Measurements from ENCODE around the gene BAZ1B. TPM values are rescaled to one million over a fixed set of nuclear protein-coding genes. Genes with fewer than 3 reads are reported as not detected.

Gene BAZ1B
- total RNA-seq, 2 experiments from 2014 or later = 77.8 to 117 TPM

DNA sequence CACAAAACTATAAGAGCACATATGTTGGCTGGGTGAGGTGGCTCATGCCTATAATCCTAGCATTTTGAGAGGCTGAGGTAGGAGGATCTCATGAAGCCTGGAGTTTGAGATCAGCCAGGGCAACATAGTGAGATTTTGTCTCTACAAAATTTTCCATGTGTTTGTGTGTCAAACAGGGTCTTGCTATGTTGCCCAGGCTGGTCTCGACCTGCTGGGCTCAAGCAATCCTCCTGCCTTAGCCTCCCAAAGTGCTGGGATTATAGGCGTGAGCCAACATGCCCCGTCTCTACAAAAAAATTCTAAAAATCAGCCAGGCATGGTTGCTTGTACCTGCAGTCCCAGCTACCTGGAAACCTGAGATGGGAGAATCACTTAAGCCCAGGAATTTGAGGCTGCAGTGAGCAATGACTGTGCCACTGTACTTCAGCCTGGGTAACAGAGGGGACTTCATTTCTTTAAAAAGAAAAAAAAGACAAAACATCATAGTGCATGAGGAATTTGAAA is 60.3 kb downstream of the BAZ1B start:
- no peak for DNase-seq (ENCODE audit: low spot score)
- CTCF ChIA-PET (ENCODE audit: unreplicated experiment) = no interaction called here
- POLR2A ChIA-PET = no interaction called here
- Histone ChIP-seq H3K9me3 (ENCODE audit: low read length) (no peaks in the 10 kb centered on the region), H3K4me3 (ENCODE audit: low read depth, low read length, poor library complexity, severe bottlenecking) (no peak overlapping the region), H3K4me1 (ENCODE audit: insufficient read depth, low read length, poor library complexity, severe bottlenecking) (no peaks in the 10 kb centered on the region), H3K36me3 (ENCODE audit: insufficient read depth, low read length) (peaks cover 100% of the 10 kb centered on the region), H3K27ac (ENCODE audit: low read depth, low read length, poor library complexity, severe bottlenecking) (no peak overlapping the region), H2AFZ (ENCODE audit: low read length) (no peak overlapping the region), H3K79me2 (ENCODE audit: insufficient read depth, low read depth, low read length) (peaks cover 18% of the 10 kb centered on the region; the same call in 1 of the 2 replicates), H3K9me2 (ENCODE audit: insufficient read depth, low read length) (no peaks in the 10 kb centered on the region), H3K4me2 (ENCODE audit: low read length) (no peak overlapping the region), H4K20me1 (ENCODE audit: insufficient read depth, low read length) (no peaks in the 10 kb centered on the region)
- intact Hi-C loops (cut with micrococcal nuclease; ENCODE audit: unreplicated experiment) = no loop called here
- no peak for TF ChIP-seq CTCF (conservative IDR thresholded peaks at IDR 0.05; ENCODE audit: low read length)
- no TSS peak for BruUV-seq (replicated peaks)

DNA sequence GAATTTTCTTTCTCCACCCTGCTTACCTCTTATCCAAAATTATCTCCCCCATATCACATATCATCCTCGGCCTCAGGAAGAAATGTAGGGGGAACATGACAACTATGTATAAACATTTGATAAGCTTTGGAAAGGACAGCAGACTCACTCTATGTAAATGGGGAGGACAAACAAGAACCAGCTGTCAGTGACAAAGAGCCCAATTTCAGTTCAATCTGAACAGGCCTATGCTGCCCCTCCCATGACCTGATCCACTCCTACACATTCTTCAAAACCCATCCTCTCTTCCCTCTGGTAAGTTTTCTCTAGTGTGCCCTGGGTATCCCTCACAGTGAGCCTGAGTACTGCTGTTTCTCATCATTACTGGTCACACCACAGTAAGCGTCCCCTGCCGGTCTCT is 67.7 kb downstream of the BAZ1B start:
- CTCF ChIA-PET (ENCODE audit: unreplicated experiment) = no interaction called here
- no peaks in the 10 kb centered on the region for H3K9me3 ChIP-seq (ENCODE audit: low read length)
- DNase-seq (ENCODE audit: low spot score) = no peak
- intact Hi-C loops (cut with micrococcal nuclease; ENCODE audit: unreplicated experiment) = loop anchor here (10.0 kb wide), 1 partner anchor 270 kb away; no protein-coding TSS in a partner anchor
- BruUV-seq (replicated peaks) = TSS peak; percentile 2
- POLR2A ChIA-PET = no interaction called here
- H4K20me1 ChIP-seq (ENCODE audit: insufficient read depth, low read length) = 0 out of 2 replicates have a peak, but pooled peaks cover 5% of the 10 kb centered on the region
- H3K4me1 ChIP-seq (ENCODE audit: insufficient read depth, low read length, poor library complexity, severe bottlenecking) = no peaks in the 10 kb centered on the region
- no peak overlapping the region for H3K27ac ChIP-seq (ENCODE audit: low read depth, low read length, poor library complexity, severe bottlenecking)
- H3K36me3 ChIP-seq (ENCODE audit: insufficient read depth, low read length) = peaks cover 98% of the 10 kb centered on the region
- H3K79me2 ChIP-seq (ENCODE audit: insufficient read depth, low read depth, low read length) = peaks cover 3% of the 10 kb centered on the region; the same call in 1 of the 2 replicates
- H3K9me2 ChIP-seq (ENCODE audit: insufficient read depth, low read length) = no peaks in the 10 kb centered on the region
- H3K4me2 ChIP-seq (ENCODE audit: low read length) = no peak overlapping the region
- TF ChIP-seq EZH2phosphoT487 (IDR thresholded peaks at IDR 0.05; ENCODE audit: borderline replicate concordance, low read depth, low read length) (no peak), CTCF (conservative IDR thresholded peaks at IDR 0.05; ENCODE audit: low read length) (no peak)
- no peak overlapping the region for H3K4me3 ChIP-seq (ENCODE audit: low read depth, low read length, poor library complexity, severe bottlenecking)
- no peak overlapping the region for H2AFZ ChIP-seq (ENCODE audit: low read length)

- no peak overlapping the region for H3K4me3 ChIP-seq (ENCODE audit: low read depth, low read length, poor library complexity, severe bottlenecking)
- 0 out of 2 replicates have a peak, but pooled peaks cover 5% of the 10 kb centered on the region for H4K20me1 ChIP-seq (ENCODE audit: insufficient read depth, low read length)
- H3K4me1 ChIP-seq (ENCODE audit: insufficient read depth, low read length, poor library complexity, severe bottlenecking) = no peaks in the 10 kb centered on the region
- CTCF ChIA-PET (ENCODE audit: unreplicated experiment) = no interaction called here
- H2AFZ ChIP-seq (ENCODE audit: low read length) = no peak overlapping the region
- H3K9me3 ChIP-seq (ENCODE audit: low read length) = no peaks in the 10 kb centered on the region
- TF ChIP-seq CTCF (conservative IDR thresholded peaks at IDR 0.05; ENCODE audit: low read length) = no peak
- TF ChIP-seq EZH2phosphoT487 (IDR thresholded peaks at IDR 0.05; ENCODE audit: borderline replicate concordance, low read depth, low read length) = no peak
- POLR2A ChIA-PET = no interaction called here
- intact Hi-C loops (cut with micrococcal nuclease; ENCODE audit: unreplicated experiment) = loop anchor here (10.0 kb wide), 1 partner anchor 272 kb away; no protein-coding TSS in a partner anchor
- H3K4me2 ChIP-seq (ENCODE audit: low read length) = no peak overlapping the region
- H3K36me3 ChIP-seq (ENCODE audit: insufficient read depth, low read length) = peaks cover 98% of the 10 kb centered on the region
- no peaks in the 10 kb centered on the region; the same call in 1 of the 2 replicates for H3K79me2 ChIP-seq (ENCODE audit: insufficient read depth, low read depth, low read length)
- no peaks in the 10 kb centered on the region for H3K9me2 ChIP-seq (ENCODE audit: insufficient read depth, low read length)
- H3K27ac ChIP-seq (ENCODE audit: low read depth, low read length, poor library complexity, severe bottlenecking) = no peak overlapping the region
- no TSS peak for BruUV-seq (replicated peaks)
- no peak for DNase-seq (ENCODE audit: low spot score)
These were observed 69.0 kb downstream of the BAZ1B start for GRCh38 chr7:73452999-73453635.

Data from OCI-LY7 (cell line).